Neuronal stem cell (in vitro differentiated cells): ENCODE results near the gene ITPR1.

Experiments
- DNase-seq: peaks from one replicate; pipeline ENCODE4 v3.0.0-alpha.2; 2013; ENCODE audit warnings: low spot score
- H2AFZ ChIP-seq: one replicate; pipeline ENCODE4 v1.6.1; 2013; ENCODE audit warnings: mild to moderate bottlenecking, low read length, inconsistent platforms
- H2AK5ac ChIP-seq: 2 replicates; pipeline ENCODE4 v1.6.1; 2013; ENCODE audit warnings: low read depth, mild to moderate bottlenecking, inconsistent platforms, low read length, moderate library complexity, mixed read lengths
- H2BK120ac ChIP-seq: 2 replicates; pipeline ENCODE4 v1.6.1; 2013; ENCODE audit warnings: low read depth, mild to moderate bottlenecking, inconsistent platforms, low read length, moderate library complexity, mixed read lengths
- H2BK12ac ChIP-seq: one replicate; pipeline ENCODE4 v1.6.1; 2013; ENCODE audit warnings: low read length, inconsistent platforms
- H2BK15ac ChIP-seq: 2 replicates; pipeline ENCODE4 v1.6.1; 2013; ENCODE audit warnings: mild to moderate bottlenecking, low read length, inconsistent platforms, mixed read lengths
- H2BK5ac ChIP-seq: one replicate; pipeline ENCODE4 v1.6.1; 2013; ENCODE audit warnings: inconsistent platforms, mild to moderate bottlenecking, low read length, moderate library complexity
- H3K14ac ChIP-seq: one replicate; pipeline ENCODE4 v1.6.1; 2013; ENCODE audit warnings: low read length, inconsistent platforms
- H3K18ac ChIP-seq: 2 replicates; pipeline ENCODE4 v1.6.1; 2013; ENCODE audit warnings: low read length, inconsistent platforms
- H3K23ac ChIP-seq: 2 replicates; pipeline ENCODE4 v1.6.1; 2013; ENCODE audit warnings: low read depth, mild to moderate bottlenecking, mixed read lengths, low read length, inconsistent platforms; ENCODE audit not compliant: poor library complexity
- H3K27ac ChIP-seq: replicated peaks from 3 replicates; pipeline ENCODE4 v1.5.1; 2013; ENCODE audit warnings: low read length, inconsistent platforms
- H3K27me3 ChIP-seq, 3 experiments: 2 replicates each; pipeline ENCODE4 v1.6.1; 2013; ENCODE audit warnings: low read length in 3 of 3, mild to moderate bottlenecking in 2 of 3, inconsistent platforms in 1 of 3, low read depth in 1 of 3, mixed read lengths in 1 of 3, moderate library complexity in 1 of 3; ENCODE audit not compliant: control insufficient read depth in 3 of 3, insufficient read depth in 3 of 3
- H3K36me3 ChIP-seq, 2 donors: replicated peaks in 1 of 2; 2 replicates each; pipeline ENCODE4 v1.6.1; 2013; ENCODE audit warnings: low read length in 2 of 2; ENCODE audit not compliant: control insufficient read depth in 2 of 2, insufficient read depth in 2 of 2
- H3K4ac ChIP-seq: 2 replicates; pipeline ENCODE4 v1.6.1; 2013; ENCODE audit warnings: inconsistent platforms, mild to moderate bottlenecking, low read length, moderate library complexity
- H3K4me1 ChIP-seq, 2 donors: 1 replicate in 1 of 2; 2 replicates in 1 of 2; pipeline ENCODE4 v1.6.1; 2013; ENCODE audit warnings: low read length in 2 of 2, low read depth in 1 of 2; ENCODE audit not compliant: control insufficient read depth in 2 of 2, insufficient read depth in 1 of 2
- H3K4me2 ChIP-seq: one replicate; pipeline ENCODE4 v1.6.1; 2013; ENCODE audit warnings: mild to moderate bottlenecking, low read length, inconsistent platforms; ENCODE audit not compliant: insufficient read depth, poor library complexity, severe bottlenecking
- H3K4me3 ChIP-seq, 2 donors: 2 replicates each; pipeline ENCODE4 v1.5.1; 2013; ENCODE audit warnings: low read length in 2 of 2, mild to moderate bottlenecking in 2 of 2, inconsistent platforms in 1 of 2, moderate library complexity in 1 of 2
- H3K79me1 ChIP-seq: one replicate; pipeline ENCODE4 v1.6.1; 2013; ENCODE audit warnings: low read depth, mild to moderate bottlenecking, inconsistent platforms, low read length, moderate library complexity
- H3K9ac ChIP-seq: one replicate; pipeline ENCODE4 v1.6.1; 2013; ENCODE audit warnings: mild to moderate bottlenecking, low read depth, low read length, inconsistent platforms; ENCODE audit not compliant: poor library complexity
- H3K9me3 ChIP-seq, 2 donors: replicated peaks in 1 of 2; 2 replicates each; pipeline versions ENCODE3 to v1.6.1; 2013; ENCODE audit warnings: low read length in 2 of 2, mild to moderate bottlenecking in 2 of 2, inconsistent platforms in 1 of 2, low read depth in 1 of 2, mixed read lengths in 1 of 2, moderate library complexity in 1 of 2; ENCODE audit not compliant: control insufficient read depth in 2 of 2, insufficient read depth in 1 of 2
- H4K8ac ChIP-seq: one replicate; pipeline ENCODE4 v1.6.1; 2013; ENCODE audit warnings: low read depth, mild to moderate bottlenecking, inconsistent platforms, low read length, moderate library complexity
- H4K91ac ChIP-seq: one replicate; pipeline ENCODE4 v1.6.1; 2013; ENCODE audit warnings: low read length, low read depth, mild to moderate bottlenecking, inconsistent platforms; ENCODE audit not compliant: poor library complexity
- WGBS, 2 donors: extraction: QIAGEN DNeasy Blood & Tissue Kit; methylation state at CpG; one replicate each; pipeline ENCODE4 v1.1.7; 2013; ENCODE audit warnings: missing lambda C conversion rate in 2 of 2, mixed read lengths in 1 of 2; ENCODE audit not compliant: insufficient read length in 2 of 2, insufficient replicate concordance in 1 of 2; ENCODE audit errors: extremely low coverage in 2 of 2; 5-methylcytosine and 5-hydroxymethylcytosine counted together

Gene ITPR1

DNA sequence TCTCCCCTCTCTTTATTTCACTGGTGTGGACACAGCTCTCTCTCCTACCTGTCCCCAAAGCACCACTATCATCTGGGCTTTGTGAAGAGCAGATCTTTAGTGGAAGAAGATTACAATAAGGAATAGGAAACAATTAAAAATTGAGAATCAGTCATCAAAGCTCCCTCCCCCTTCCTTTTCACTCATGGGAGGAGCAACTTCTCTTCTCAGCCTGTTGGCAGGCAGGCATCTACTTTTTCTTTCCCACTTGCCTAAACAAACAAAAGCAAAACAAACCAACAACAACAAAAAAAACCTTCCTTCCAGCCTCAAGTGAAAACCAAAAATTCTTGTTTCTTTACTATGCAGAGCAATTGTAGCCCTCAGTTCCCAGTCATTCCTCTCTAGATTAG, 360.6 kb downstream of the ITPR1 start:
- H3K23ac ChIP-seq = no peak overlapping the region
- no peak overlapping the region for H2BK15ac ChIP-seq
- no peak overlapping the region for H3K9ac ChIP-seq
- no peaks in the 10 kb centered on the region for H3K9me3 ChIP-seq
- no peak overlapping the region for H3K4me3 ChIP-seq
- no peak overlapping the region for H3K27ac ChIP-seq
- H4K91ac ChIP-seq = no peak overlapping the region
- no peak overlapping the region for H3K4ac ChIP-seq
- no peaks in the 10 kb centered on the region for H3K36me3 ChIP-seq
- no peak for DNase-seq
- no peaks in the 10 kb centered on the region for H3K4me1 ChIP-seq
- H2AFZ ChIP-seq = no peak overlapping the region
- no peak overlapping the region for H2AK5ac ChIP-seq
- no peak overlapping the region for H2BK12ac ChIP-seq
- H2BK5ac ChIP-seq = no peak overlapping the region
- no peak overlapping the region for H2BK120ac ChIP-seq
- H3K79me1 ChIP-seq = no peaks in the 10 kb centered on the region
- H3K27me3 ChIP-seq = no peaks in the 10 kb centered on the region
- no peak overlapping the region for H3K18ac ChIP-seq
- no peak overlapping the region for H3K14ac ChIP-seq
- H3K4me2 ChIP-seq = no peak overlapping the region
- H4K8ac ChIP-seq = no peak overlapping the region

DNA sequence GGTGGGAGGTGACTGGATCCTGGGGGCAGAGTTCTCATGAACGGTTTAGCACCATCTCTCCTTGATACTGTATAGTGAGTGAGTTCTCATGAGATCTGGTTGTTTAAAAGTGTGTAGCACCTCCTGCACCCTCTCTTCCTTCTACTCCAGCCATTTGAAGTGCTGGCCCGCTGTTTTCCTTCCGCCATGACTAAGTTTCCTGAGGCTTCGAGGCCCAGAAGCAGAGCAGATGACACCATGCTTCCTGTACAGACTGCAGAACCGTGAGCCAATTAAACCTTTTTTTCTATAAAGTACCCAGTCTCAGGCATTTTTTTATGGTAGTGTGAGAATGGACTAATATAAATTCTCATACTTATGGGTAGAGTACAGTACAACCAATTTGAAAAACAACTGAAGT, 362.5 kb downstream of the ITPR1 start:
- no CpG with 5 or more reads among the region's 5 CpGs for WGBS, 2 donors
- Histone ChIP-seq H3K27me3 (no peaks in the 10 kb centered on the region), H2AFZ (no peak overlapping the region), H2BK120ac (no peak overlapping the region), H3K36me3 (no peaks in the 10 kb centered on the region), H3K4me1 (no peaks in the 10 kb centered on the region), H3K9me3 (no peaks in the 10 kb centered on the region), H4K91ac (no peak overlapping the region), H3K23ac (no peak overlapping the region), H2BK15ac (no peak overlapping the region), H3K4me2 (no peak overlapping the region), H3K79me1 (no peaks in the 10 kb centered on the region), H3K4ac (no peak overlapping the region), H3K18ac (no peak overlapping the region), H3K27ac (no peak overlapping the region), H2BK5ac (no peak overlapping the region), H3K14ac (no peak overlapping the region), H4K8ac (no peak overlapping the region), H2BK12ac (no peak overlapping the region), H3K4me3 (no peak overlapping the region), H3K9ac (no peak overlapping the region), H2AK5ac (no peak overlapping the region)
- no peak for DNase-seq

DNA sequence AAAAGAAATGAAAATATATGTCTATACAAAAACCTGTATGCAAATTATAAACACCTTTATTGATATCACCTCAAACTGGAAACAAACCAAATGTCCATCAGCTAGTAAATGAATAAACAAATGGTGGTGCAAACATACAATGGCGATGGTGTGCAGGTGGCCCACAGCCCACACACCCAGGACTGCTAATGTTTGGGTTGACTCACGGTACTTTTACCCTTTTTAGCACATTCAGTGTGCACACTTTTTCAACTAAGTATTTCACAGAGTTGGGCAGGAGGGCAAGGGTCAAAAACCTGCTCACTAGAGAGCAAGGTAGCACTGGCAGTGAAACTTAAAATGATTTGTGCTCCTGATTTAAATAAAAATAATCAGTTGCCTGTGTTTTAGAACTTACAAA, 363.0 kb downstream of the ITPR1 start:
- H3K4ac ChIP-seq = no peak overlapping the region
- H2BK15ac ChIP-seq = no peak overlapping the region
- no peak overlapping the region for H3K4me3 ChIP-seq
- no peaks in the 10 kb centered on the region for H3K4me1 ChIP-seq
- no peak overlapping the region for H3K14ac ChIP-seq
- H2BK120ac ChIP-seq = no peak overlapping the region
- H2BK5ac ChIP-seq = no peak overlapping the region
- H3K4me2 ChIP-seq = no peak overlapping the region
- H2AFZ ChIP-seq = no peak overlapping the region
- no peak for DNase-seq
- no peak overlapping the region for H3K18ac ChIP-seq
- no peaks in the 10 kb centered on the region for H3K27me3 ChIP-seq
- H3K9me3 ChIP-seq = no peaks in the 10 kb centered on the region
- H3K23ac ChIP-seq = no peak overlapping the region
- WGBS, 2 donors = no CpG with 5 or more reads among the region's 2 CpGs
- H3K79me1 ChIP-seq = no peaks in the 10 kb centered on the region
- no peak overlapping the region for H2BK12ac ChIP-seq
- H3K9ac ChIP-seq = no peak overlapping the region
- H2AK5ac ChIP-seq = no peak overlapping the region
- no peak overlapping the region for H4K91ac ChIP-seq
- H3K27ac ChIP-seq = no peak overlapping the region
- no peaks in the 10 kb centered on the region for H3K36me3 ChIP-seq
- no peak overlapping the region for H4K8ac ChIP-seq

DNA sequence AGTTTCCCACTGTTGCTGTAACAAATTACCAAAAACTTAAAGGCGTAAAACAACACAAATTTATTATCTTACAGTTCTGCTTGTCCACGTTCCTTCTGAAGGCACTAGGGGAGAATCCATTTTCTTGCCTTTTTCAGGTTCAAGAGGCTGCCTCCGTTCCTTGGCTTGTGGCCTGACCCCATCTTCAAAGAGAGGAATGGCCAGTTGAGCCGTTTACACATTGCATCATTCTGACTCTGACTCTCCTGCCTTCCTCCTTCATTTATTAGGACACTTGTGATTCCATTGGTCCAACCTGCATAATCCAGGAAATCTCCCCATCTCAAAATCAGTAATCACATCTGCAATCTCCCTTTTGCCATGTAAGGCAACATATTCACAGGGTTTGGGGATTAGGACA, 363.4 kb downstream of the ITPR1 start:
- Histone ChIP-seq H3K14ac (no peak overlapping the region), H2BK15ac (no peak overlapping the region), H2BK5ac (no peak overlapping the region), H3K4me3 (no peak overlapping the region), H3K18ac (no peak overlapping the region), H3K23ac (no peak overlapping the region), H3K79me1 (no peaks in the 10 kb centered on the region), H2BK120ac (no peak overlapping the region), H3K9ac (no peak overlapping the region), H3K9me3 (no peaks in the 10 kb centered on the region), H3K4me1 (no peaks in the 10 kb centered on the region), H4K8ac (no peak overlapping the region), H3K36me3 (no peaks in the 10 kb centered on the region), H2AK5ac (no peak overlapping the region), H2AFZ (no peak overlapping the region), H3K27ac (no peak overlapping the region), H3K27me3 (no peaks in the 10 kb centered on the region), H4K91ac (no peak overlapping the region), H3K4me2 (no peak overlapping the region), H3K4ac (no peak overlapping the region), H2BK12ac (no peak overlapping the region)
- no CpG with 5 or more reads among the region's 4 CpGs for WGBS, 2 donors
- DNase-seq = no peak
